ENCODE measurements around the gene FLVCR2. TPM values are rescaled to one million over a fixed set of nuclear protein-coding genes. Genes with fewer than 3 reads are reported as not detected.

Gene FLVCR2
- total RNA-seq, 1 donor from 2014 or later = 1.7 TPM

- no peaks in the 10 kb centered on the region for H3K9me3 Mint-ChIP-seq (ENCODE audit: low read depth)
- no peak for DNase-seq (ENCODE audit: low spot score)
- H3K27me3 Mint-ChIP-seq (ENCODE audit: low read depth) = peaks cover 26% of the 10 kb centered on the region
- no peaks in the 10 kb centered on the region for H3K4me1 Mint-ChIP-seq (ENCODE audit: low read depth)
- H3K4me3 Mint-ChIP-seq (ENCODE audit: unreplicated experiment) = no peak overlapping the region
- no peak overlapping the region for H3K27ac Mint-ChIP-seq (ENCODE audit: unreplicated experiment)
- no peaks in the 10 kb centered on the region for H3K36me3 Mint-ChIP-seq (ENCODE audit: low read depth)
- TF ChIP-seq CTCF (IDR thresholded peaks at IDR 0.05) = no peak
Measured at GRCh38 chr14:75548544-75548943, 29.9 kb upstream of the FLVCR2 start.

GRCh38 chr14:75549169-75549568 is 29.3 kb upstream of the FLVCR2 start:
- Mint-ChIP-seq H3K27me3 (ENCODE audit: low read depth) (peaks cover 29% of the 10 kb centered on the region), H3K4me1 (ENCODE audit: low read depth) (peaks cover under 1% of the 10 kb centered on the region), H3K36me3 (ENCODE audit: low read depth) (no peaks in the 10 kb centered on the region), H3K9me3 (ENCODE audit: low read depth) (no peaks in the 10 kb centered on the region), H3K27ac (ENCODE audit: unreplicated experiment) (no peak overlapping the region), H3K4me3 (ENCODE audit: unreplicated experiment) (no peak overlapping the region)
- TF ChIP-seq CTCF (IDR thresholded peaks at IDR 0.05) = no peak
- no peak for DNase-seq (ENCODE audit: low spot score)

GRCh38 chr14:75551021-75551420 is 27.4 kb upstream of the FLVCR2 start:
- H3K27ac Mint-ChIP-seq (ENCODE audit: unreplicated experiment) = no peak overlapping the region
- no peak for DNase-seq (ENCODE audit: low spot score)
- no peaks in the 10 kb centered on the region for H3K36me3 Mint-ChIP-seq (ENCODE audit: low read depth)
- H3K4me3 Mint-ChIP-seq (ENCODE audit: unreplicated experiment) = no peak overlapping the region
- H3K27me3 Mint-ChIP-seq (ENCODE audit: low read depth) = peaks cover 29% of the 10 kb centered on the region
- peaks cover 5% of the 10 kb centered on the region for H3K4me1 Mint-ChIP-seq (ENCODE audit: low read depth)
- H3K9me3 Mint-ChIP-seq (ENCODE audit: low read depth) = no peaks in the 10 kb centered on the region
- TF ChIP-seq CTCF (IDR thresholded peaks at IDR 0.05) = no peak

GRCh38 chr14:75553157-75553556 is 25.3 kb upstream of the FLVCR2 start:
- Mint-ChIP-seq H3K36me3 (ENCODE audit: low read depth) (no peaks in the 10 kb centered on the region), H3K27ac (ENCODE audit: unreplicated experiment) (no peak overlapping the region), H3K27me3 (ENCODE audit: low read depth) (peaks cover 29% of the 10 kb centered on the region), H3K9me3 (ENCODE audit: low read depth) (no peaks in the 10 kb centered on the region), H3K4me1 (ENCODE audit: low read depth) (peaks cover 5% of the 10 kb centered on the region), H3K4me3 (ENCODE audit: unreplicated experiment) (no peak overlapping the region)
- no peak for DNase-seq (ENCODE audit: low spot score)
- TF ChIP-seq CTCF (IDR thresholded peaks at IDR 0.05) = no peak

GRCh38 chr14:75553761-75554364 is 24.6 kb upstream of the FLVCR2 start:
- DNase-seq (ENCODE audit: low spot score) = no peak
- Mint-ChIP-seq H3K36me3 (ENCODE audit: low read depth) (no peaks in the 10 kb centered on the region), H3K4me3 (ENCODE audit: unreplicated experiment) (no peak overlapping the region), H3K9me3 (ENCODE audit: low read depth) (no peaks in the 10 kb centered on the region), H3K27ac (ENCODE audit: unreplicated experiment) (no peak overlapping the region), H3K27me3 (ENCODE audit: low read depth) (peaks cover 27% of the 10 kb centered on the region), H3K4me1 (ENCODE audit: low read depth) (peaks cover 5% of the 10 kb centered on the region)
- no peak for TF ChIP-seq CTCF (IDR thresholded peaks at IDR 0.05)

Measured in chondrocyte (in vitro differentiated cells).